ENCODE data around the gene EDRF1.
"Not testable (repeated sequence)": the region's sequence is repeated elsewhere in the genome, so short reads cannot be mapped to it uniquely, and the experiment has no call there.

EDRF1 gene

DNA sequence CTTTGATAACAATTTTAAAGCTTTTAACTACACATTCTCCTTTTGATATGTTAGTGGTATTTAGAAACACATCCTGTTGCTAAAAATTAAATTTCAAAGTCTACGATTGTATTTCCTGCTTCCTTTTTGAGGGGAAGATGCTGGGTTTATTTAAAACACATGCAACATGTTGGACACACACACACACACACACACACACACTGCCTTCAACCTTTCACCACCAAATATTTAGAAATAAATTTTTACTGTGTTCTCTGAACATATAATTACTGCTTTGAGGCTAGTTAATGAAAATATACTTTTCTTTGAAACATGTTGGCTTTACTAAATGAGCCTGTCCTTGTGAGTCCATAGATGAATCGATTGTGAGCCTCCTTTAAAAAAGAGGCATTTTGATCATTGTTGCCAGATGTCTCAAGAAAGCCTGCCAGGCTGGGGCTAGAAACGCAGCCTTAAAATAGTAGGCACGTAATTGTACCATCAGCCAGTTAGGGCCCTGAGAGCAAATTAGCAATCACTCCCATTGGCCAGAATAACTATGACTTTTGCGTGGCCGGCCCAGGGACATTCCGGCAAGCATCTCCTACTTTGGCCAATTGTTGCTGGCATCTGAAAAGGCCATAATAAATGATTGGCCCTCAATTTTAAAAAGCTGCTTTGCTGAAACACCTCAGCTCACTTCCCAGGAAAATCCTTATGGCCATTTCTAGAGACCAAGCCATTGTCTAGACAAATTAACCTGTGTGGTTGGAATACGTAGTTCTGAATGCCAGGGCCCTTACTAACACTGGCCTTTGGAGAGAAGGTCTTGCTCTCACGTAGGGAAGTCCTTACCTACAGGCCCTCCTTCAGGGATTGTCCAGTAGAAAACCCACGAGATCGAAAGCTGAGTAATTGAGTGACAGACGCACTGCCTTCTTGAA, 26.6 kb upstream of the EDRF1 start:
- no peak for DNase-seq (ENCODE audit: low spot score in 2 of 2)
- H3K27ac Mint-ChIP-seq (ENCODE audit: low read depth), result no peak overlapping the region
- no peak for ATAC-seq (replicated peaks; ENCODE audit: extremely low read depth, poor library complexity, severe bottlenecking)

DNA sequence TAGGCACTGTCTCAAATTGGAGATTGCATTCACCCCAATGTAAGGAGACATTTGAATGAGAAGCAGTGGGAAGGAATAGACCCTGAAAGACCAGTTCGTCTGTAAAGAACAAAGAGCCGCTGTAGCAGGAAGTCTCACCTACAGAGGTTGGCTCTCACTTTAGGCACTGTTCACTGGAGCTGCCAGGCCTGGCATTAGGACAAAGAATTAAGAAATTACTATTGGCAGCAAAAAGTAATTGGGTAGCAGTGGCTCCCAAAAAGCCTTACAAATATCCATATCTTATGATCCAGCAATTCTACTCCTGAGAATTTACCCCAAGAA, 26.0 kb upstream of the EDRF1 start:
- ATAC-seq (replicated peaks; ENCODE audit: extremely low read depth, poor library complexity, severe bottlenecking), result no peak
- DNase-seq (ENCODE audit: low spot score in 2 of 2), result no peak
- peaks cover 19% of the 10 kb centered on the region for H3K27me3 Mint-ChIP-seq

More for the DNA sequence above, 26.6 kb upstream of the EDRF1 start:
- Mint-ChIP-seq H3K9me3 (no peaks in the 10 kb centered on the region), H3K4me1 (peaks cover 5% of the 10 kb centered on the region), H3K36me3 (ENCODE audit: insufficient read depth) (no peaks in the 10 kb centered on the region), H3K27me3 (peaks cover 19% of the 10 kb centered on the region), H3K4me3 (no peak overlapping the region)

DNA sequence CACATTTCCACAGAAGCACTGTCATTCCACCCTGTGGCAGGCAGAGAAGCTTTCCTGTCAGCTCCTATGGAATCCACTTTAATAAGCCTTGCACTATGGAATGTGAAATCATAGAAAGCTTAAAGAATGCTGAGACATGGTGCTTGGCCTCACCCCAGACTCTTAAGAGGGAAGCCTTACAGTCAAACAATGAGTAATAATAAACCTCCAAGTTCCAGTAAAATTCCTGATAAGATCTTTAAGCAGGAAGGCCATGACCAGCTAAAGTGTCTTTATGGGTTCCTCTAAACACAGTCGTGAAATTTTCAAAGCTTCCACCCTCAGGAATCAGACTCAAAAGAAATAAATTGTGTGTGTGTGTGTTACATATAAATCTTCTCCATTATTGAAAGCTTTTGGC, 24.6 kb upstream of the EDRF1 start:
- no peaks in the 10 kb centered on the region for H3K36me3 Mint-ChIP-seq (ENCODE audit: insufficient read depth)
- H3K9me3 Mint-ChIP-seq, result no peaks in the 10 kb centered on the region
- H3K4me3 Mint-ChIP-seq, result no peak overlapping the region
- H3K27me3 Mint-ChIP-seq, result peaks cover 19% of the 10 kb centered on the region
- DNase-seq (ENCODE audit: low spot score in 2 of 2), result no peak
- no peak for ATAC-seq (replicated peaks; ENCODE audit: extremely low read depth, poor library complexity, severe bottlenecking)
- H3K27ac Mint-ChIP-seq (ENCODE audit: low read depth), result no peak overlapping the region
- H3K4me1 Mint-ChIP-seq, result peaks cover 5% of the 10 kb centered on the region

More for the DNA sequence above, 26.0 kb upstream of the EDRF1 start:
- Mint-ChIP-seq H3K4me3 (no peak overlapping the region), H3K9me3 (no peaks in the 10 kb centered on the region), H3K4me1 (peaks cover 5% of the 10 kb centered on the region), H3K27ac (ENCODE audit: low read depth) (no peak overlapping the region), H3K36me3 (ENCODE audit: insufficient read depth) (no peaks in the 10 kb centered on the region)

DNA sequence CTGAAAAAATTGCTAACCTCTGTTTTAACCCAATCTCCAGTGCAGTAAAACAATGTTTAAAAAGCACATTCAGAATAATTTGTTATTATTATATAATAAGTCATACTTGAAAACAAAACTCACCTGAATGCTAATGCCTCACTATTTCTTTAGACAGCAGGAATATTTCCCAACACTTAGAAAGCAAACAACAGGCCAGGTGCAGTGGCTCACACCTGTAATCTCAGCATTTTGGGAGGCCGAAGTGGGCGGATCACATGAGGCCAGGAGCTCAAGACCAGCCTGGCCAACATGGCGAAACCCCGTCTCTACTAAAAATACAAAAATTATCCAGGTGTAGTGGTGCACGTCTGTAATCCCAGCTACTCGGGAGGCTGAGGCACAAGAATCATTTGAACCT, 22.6 kb upstream of the EDRF1 start:
- not testable (repeated sequence) for DNase-seq (ENCODE audit: low spot score in 2 of 2); ATAC-seq (replicated peaks; ENCODE audit: extremely low read depth, poor library complexity, severe bottlenecking); H3K4me1 Mint-ChIP-seq; H3K9me3 Mint-ChIP-seq; H3K27ac Mint-ChIP-seq (ENCODE audit: low read depth); H3K36me3 Mint-ChIP-seq (ENCODE audit: insufficient read depth); H3K4me3 Mint-ChIP-seq
- H3K27me3 Mint-ChIP-seq, result peaks cover 19% of the 10 kb centered on the region

DNA sequence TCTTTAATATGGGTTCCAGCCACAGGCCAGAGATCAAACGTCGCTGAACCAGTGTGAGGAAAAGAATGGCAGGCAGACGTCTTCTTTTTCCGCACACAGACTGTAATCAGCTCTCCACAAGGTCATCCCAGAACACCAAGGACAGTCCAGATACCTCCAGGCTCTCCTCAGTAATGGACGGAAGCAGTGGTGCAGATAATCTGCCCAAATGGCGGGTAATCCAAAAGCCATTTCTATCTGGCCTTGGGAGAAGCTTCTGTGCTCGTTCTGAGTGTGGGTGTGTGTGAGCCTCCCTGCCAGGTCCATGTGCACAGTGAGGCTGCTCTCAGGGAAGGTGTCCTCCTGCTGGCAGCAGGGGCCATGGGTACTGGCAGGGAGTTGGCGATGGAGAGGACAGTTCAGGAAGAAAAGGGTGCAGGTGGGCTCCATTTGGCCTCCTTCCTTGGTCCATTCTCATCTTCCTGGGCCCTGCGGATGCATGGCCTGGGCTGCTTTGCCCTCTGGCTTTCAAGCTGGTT, 21.0 kb upstream of the EDRF1 start:
- no peak overlapping the region for H3K4me3 Mint-ChIP-seq
- H3K27me3 Mint-ChIP-seq, result peaks cover 31% of the 10 kb centered on the region
- no peak overlapping the region for H3K27ac Mint-ChIP-seq (ENCODE audit: low read depth)
- H3K4me1 Mint-ChIP-seq, result no peaks in the 10 kb centered on the region
- ATAC-seq (replicated peaks; ENCODE audit: extremely low read depth, poor library complexity, severe bottlenecking) (no peak), DNase-seq (ENCODE audit: low spot score in 2 of 2) (no peak)
- H3K9me3 Mint-ChIP-seq, result peaks cover 6% of the 10 kb centered on the region
- no peaks in the 10 kb centered on the region for H3K36me3 Mint-ChIP-seq (ENCODE audit: insufficient read depth)

DNA sequence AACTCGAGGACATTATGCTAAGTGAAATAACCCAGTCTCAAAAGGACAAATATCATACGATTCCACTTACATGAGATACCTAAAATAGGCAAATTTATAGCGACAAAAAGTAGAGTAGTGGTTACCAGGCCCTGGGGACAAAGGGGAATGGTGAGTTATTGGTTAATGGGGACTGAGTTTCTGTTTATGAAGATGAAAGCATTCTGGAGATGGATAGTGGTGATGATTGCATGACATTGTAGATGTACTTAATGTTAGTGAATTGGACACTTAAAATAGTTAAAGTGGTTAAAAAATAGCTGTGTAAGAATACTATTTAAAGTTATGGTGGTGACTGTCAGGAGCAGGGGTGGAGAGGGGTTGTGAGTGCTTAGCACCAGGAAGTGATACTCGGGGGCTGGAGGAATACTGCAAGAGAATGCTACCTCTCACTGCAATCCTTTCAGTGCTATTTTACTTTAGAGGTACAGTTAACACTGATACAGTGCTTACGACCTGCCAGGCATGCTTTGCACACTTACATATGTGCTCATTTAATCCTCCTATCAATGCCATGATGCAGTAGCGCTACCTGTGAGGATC, 19.9 kb upstream of the EDRF1 start:
- ATAC-seq (replicated peaks; ENCODE audit: extremely low read depth, poor library complexity, severe bottlenecking), result no peak
- no peak for DNase-seq (ENCODE audit: low spot score in 2 of 2)
- Mint-ChIP-seq H3K4me3 (no peak overlapping the region), H3K9me3 (peaks cover 6% of the 10 kb centered on the region), H3K27me3 (peaks cover 31% of the 10 kb centered on the region), H3K4me1 (no peaks in the 10 kb centered on the region), H3K36me3 (ENCODE audit: insufficient read depth) (no peaks in the 10 kb centered on the region), H3K27ac (ENCODE audit: low read depth) (no peak overlapping the region)

DNA sequence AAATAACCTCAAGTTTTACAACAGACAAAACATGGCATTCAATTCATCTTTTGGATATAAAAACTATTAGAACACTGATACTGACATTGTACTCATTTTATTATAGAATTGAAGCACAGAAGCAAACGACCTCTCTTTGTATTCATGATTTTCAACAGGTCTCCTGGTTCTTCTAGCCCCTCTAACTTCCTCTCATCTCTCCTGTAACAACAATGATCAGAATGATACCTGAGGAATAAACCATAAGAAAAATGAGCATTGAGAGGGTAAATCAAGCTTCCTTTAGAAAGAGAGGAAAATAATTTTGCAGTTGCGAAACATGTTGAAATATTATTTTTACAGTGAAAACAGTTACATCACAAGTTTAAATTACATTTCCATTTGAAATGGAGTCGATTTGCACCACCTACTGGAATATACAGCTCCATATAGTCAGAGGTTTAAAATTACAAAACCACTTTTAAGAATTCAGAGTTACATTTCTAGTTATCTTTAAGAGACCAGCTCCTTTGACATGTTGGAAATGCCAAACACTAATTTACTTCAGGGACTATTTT, 19.1 kb upstream of the EDRF1 start:
- DNase-seq (ENCODE audit: low spot score in 2 of 2) (no peak), ATAC-seq (replicated peaks; ENCODE audit: extremely low read depth, poor library complexity, severe bottlenecking) (no peak)
- Mint-ChIP-seq H3K36me3 (ENCODE audit: insufficient read depth) (peaks cover 1% of the 10 kb centered on the region), H3K27me3 (peaks cover 31% of the 10 kb centered on the region), H3K27ac (ENCODE audit: low read depth) (no peak overlapping the region), H3K9me3 (peaks cover 6% of the 10 kb centered on the region), H3K4me3 (no peak overlapping the region), H3K4me1 (no peaks in the 10 kb centered on the region)

DNA sequence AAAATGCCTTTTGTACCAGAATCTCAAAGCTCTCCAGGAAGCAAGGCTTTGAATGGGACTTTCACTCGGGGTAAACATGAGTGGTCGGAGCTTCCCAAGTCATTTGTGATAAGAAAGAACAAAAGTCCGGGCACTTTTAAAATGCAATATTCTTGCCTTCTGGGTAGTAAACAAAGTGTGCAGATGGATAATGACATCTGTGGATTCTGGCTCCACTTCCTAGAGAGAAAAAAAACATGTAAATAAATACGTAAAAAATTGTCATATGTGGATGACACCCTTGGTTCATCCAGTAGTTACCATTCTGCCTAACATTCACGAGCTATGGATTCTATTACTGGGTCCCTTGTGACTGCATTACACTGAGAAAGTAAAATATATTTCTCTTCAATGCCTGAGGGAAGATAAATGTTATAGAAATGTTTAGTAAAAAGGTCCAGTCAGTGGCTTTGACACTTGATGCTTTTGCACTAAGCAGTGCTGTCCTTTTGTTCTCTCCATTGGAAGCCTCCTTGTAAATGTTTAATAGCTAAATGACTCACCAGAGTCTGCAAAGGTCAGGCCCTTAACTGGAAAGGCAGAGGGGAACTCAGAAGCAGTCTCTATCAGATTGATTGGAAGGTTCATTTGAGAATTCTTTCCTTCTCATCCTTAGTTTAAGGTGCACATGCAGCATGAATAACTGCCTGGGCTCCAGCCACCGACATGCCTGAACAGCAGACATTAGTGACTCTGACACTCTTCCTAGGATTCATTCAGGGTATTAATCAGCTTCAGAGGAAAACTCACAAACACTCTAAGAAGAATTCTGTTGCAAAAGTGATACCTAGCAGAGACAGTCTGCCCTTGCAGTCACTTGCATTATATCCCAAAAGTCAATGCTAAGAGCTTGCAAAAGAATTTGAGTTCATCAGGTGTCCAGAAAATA, 11.7 kb upstream of the EDRF1 start:
- peaks cover 1% of the 10 kb centered on the region for H3K36me3 Mint-ChIP-seq (ENCODE audit: insufficient read depth)
- no peaks in the 10 kb centered on the region for H3K4me1 Mint-ChIP-seq
- ATAC-seq (replicated peaks; ENCODE audit: extremely low read depth, poor library complexity, severe bottlenecking) (no peak), DNase-seq (ENCODE audit: low spot score in 2 of 2) (no peak)
- H3K27me3 Mint-ChIP-seq, result peaks cover 13% of the 10 kb centered on the region
- H3K4me3 Mint-ChIP-seq, result no peak overlapping the region
- peaks cover 2% of the 10 kb centered on the region for H3K9me3 Mint-ChIP-seq
- no peak overlapping the region for H3K27ac Mint-ChIP-seq (ENCODE audit: low read depth)

DNA sequence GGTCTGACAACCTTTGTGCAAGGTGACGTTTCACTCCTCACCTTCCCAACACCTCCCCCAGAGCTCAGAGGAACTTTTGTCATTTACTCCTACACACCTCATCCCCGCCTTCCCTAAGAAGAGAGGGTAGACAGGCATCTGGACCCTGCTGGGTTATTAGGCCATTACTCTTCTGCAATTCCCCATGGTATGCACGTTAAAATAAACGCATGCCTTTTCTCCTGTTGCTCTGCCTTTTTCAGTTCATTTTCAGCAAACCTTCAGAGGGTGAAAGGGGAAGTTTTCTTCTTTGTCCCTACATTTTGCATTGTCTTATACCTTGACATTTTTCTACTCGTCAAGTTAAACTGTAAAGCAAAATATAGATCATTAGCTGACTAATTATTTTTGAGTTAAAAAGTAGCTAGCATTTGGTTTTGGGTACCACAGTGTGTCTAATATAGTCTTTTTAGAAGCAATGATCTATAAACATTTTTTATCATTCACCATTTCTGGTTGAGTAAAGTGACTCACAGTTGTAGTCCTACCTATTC, 10.5 kb upstream of the EDRF1 start:
- Mint-ChIP-seq H3K27ac (ENCODE audit: low read depth) (no peak overlapping the region), H3K4me1 (no peaks in the 10 kb centered on the region), H3K4me3 (no peak overlapping the region), H3K36me3 (ENCODE audit: insufficient read depth) (peaks cover 1% of the 10 kb centered on the region), H3K9me3 (no peaks in the 10 kb centered on the region), H3K27me3 (peaks cover 9% of the 10 kb centered on the region)
- ATAC-seq (replicated peaks; ENCODE audit: extremely low read depth, poor library complexity, severe bottlenecking), result no peak
- no peak for DNase-seq (ENCODE audit: low spot score in 2 of 2)

DNA sequence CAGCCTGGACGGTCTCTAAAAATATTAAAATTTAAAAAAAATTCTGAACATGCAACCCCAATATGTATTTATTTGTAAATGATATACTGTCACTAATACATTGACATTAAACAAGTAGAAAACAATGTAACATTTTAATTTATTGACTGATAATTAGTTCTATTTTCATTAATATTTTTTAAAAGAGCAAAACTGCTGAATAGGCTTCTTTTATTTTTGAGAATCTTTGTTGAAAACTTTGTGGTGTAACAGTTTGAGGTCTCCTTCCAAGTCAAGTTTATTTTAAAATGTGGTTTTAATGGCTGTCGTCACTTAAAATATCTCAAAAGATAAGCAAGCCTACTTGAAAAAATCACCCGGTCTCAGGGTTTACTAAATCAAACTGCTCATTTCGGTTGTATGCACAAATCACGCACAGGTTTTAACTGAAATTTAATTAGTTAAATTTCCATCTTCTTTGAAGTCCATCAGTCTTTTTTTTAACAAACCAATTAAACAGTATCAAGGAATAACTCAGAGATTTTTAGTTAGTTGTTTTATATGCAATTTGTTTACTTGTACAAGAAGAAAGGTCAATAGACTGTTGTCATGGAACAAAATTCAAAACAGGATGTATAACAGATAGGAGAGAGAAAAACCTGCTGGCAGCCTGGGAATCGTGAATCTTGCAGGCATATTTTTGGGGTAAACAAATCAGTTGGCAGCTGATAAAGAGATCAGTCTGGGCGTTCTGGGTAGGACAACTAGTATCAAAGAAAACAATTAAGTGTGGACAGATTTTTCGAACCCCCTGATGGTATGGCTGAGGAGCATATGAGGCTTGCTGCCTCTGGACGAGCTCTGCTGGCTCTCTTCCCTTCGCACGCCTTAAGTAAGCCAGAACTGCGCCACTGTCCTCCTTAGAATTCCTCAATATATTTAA, 9.7 kb upstream of the EDRF1 start:
- Mint-ChIP-seq H3K36me3 (ENCODE audit: insufficient read depth) (peaks cover under 1% of the 10 kb centered on the region), H3K27me3 (peaks cover 9% of the 10 kb centered on the region), H3K4me1 (no peaks in the 10 kb centered on the region), H3K9me3 (no peaks in the 10 kb centered on the region), H3K27ac (ENCODE audit: low read depth) (no peak overlapping the region), H3K4me3 (no peak overlapping the region)
- ATAC-seq (replicated peaks; ENCODE audit: extremely low read depth, poor library complexity, severe bottlenecking) (no peak), DNase-seq (ENCODE audit: low spot score in 2 of 2) (no peak)

DNA sequence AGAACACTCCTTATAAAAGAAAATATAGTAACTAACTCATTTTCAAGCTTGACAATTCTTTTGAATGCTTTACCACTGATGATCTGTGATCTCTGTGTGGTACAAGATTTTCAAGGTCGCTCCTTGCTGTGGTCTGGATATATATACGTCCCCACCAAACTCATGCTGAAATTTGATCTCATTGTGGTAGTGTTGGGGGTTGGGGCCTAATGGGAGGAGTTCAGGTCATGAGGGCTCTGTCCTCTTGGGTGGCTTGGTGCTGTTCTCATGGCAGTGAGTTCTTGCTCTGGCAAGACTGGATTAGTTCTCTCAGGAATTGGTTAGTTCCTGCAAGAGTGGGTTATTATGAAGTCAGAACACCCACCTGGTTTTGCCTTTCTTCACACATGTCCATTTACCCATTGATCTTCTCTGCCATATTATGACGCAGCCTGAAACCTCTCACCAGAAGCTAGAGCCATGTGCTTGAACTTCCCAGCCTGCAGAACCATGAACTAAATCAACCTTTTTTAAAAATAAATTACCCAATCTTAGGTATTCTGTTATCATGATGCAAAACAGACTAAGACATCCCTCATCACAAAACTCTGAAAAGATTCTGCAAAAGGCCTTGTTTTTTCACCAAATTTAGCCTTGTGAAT, 8.3 kb upstream of the EDRF1 start:
- no peak overlapping the region for H3K27ac Mint-ChIP-seq (ENCODE audit: low read depth)
- no peak overlapping the region for H3K4me3 Mint-ChIP-seq
- no peaks in the 10 kb centered on the region for H3K9me3 Mint-ChIP-seq
- no peaks in the 10 kb centered on the region for H3K4me1 Mint-ChIP-seq
- H3K27me3 Mint-ChIP-seq, result peaks cover 9% of the 10 kb centered on the region
- ATAC-seq (replicated peaks; ENCODE audit: extremely low read depth, poor library complexity, severe bottlenecking) (no peak), DNase-seq (ENCODE audit: low spot score in 2 of 2) (no peak)
- no peaks in the 10 kb centered on the region for H3K36me3 Mint-ChIP-seq (ENCODE audit: insufficient read depth)
